NCI-H2171 (cell line): ENCODE data around the gene NCAM1.
A peak's percentile ranks its signal among the peaks of the same experiment; 100 is the strongest.
"Not testable (repeated sequence)": the region's sequence is repeated elsewhere in the genome, so short reads cannot be mapped to it uniquely, and the experiment has no call there.

Source experiments
- DNase-seq: peaks from one replicate; lab custom pipeline; 2025; lab: John Stamatoyannopoulos, UW

The NCAM1 gene

DNA sequence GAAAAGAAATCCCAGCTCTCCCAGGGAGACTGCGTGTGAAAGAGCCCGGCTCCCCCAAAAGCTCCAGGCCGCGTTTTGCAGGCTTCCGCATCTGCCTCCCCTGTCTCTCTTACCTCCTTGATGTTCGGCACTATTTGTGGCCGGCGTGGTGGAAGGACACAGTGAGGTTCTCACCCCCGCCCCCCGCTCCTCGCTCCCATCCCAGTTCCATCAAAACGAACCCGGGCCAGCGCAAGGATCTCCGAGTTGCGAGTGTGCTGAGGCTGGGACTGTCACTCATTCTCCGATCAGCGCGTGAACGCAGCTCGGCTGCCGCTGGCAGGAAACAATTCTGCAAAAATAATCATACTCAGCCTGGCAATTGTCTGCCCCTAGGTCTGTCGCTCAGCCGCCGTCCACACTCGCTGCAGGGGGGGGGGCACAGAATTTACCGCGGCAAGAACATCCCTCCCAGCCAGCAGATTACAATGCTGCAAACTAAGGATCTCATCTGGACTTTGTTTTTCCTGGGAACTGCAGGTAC, at the start of gene NCAM1:
Gene NCAM1, plus strand, starts transcription at position 275 of the 523 bp plus-strand sequence.
- DNase-seq, result peak; percentile 94

GRCh38 chr11:112922606-112923005, 38.6 kb upstream of the NCAM1 start:
- no peak for DNase-seq

DNA sequence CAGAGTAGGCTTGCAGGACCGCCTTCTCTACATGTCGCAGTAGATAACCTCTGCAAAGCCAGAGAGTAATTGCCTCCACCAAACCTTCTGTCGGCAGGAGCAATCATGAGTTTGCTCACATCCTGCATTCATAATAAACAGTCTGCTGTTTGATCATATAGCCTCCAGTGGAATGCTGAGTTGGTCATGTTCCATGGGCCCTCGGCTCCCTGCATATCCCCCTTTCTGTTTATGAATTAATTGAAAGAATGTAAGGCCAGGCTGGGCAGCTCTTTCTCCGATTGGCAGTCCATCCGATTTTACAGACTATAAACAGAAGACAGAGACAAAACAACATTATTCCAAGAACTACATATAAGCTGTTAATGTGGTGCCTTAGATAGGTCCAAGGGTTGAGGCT, 36.4 kb upstream of the NCAM1 start:
- DNase-seq, result not testable (repeated sequence)

GRCh38 chr11:112925516-112926310, 35.5 kb upstream of the NCAM1 start:
- DNase-seq, result no peak

- DNase-seq, result no peak
Observed at GRCh38 chr11:112928136-112928535, 33.1 kb upstream of the NCAM1 start.

GRCh38 chr11:112929432-112929831, 31.8 kb upstream of the NCAM1 start:
- no peak for DNase-seq

DNA sequence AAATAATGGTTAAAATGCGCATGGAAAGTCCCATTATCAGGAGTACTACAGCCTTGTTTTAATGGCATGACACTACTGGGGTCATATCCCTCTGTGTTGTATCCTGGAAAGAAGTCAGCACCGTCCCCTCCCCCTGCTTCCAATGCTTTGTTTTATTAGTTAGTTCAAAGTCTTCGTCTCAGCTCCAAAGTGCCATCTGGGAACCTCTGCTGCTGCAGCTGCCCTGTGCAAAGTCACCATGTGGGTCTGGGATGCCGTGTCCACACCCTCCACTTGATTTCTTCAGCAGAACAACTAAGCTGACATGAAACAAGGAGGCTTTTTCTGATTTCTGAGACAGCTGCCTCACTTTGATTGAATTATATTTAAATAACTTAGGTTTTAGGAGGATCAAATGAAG, 29.5 kb upstream of the NCAM1 start:
- DNase-seq, result no peak

DNA sequence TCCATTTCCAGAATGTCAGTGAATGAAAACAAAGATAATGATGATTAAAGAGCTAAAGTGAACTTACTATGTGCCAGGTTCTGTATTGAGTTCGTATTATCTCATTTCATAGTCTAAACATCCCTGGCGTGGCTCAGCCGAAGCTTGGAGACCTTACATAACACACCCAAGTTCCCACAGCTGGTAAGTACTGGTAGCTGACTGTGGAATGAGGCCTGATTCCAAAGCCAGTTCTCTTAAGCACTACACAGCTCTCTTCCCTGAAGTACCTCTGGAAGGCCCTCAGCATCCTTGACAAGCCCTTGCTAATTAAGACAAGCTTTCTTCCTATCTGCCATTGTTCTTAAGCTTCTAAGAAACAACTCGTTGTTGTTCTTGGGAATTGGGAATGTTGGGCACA, 28.6 kb upstream of the NCAM1 start:
- no peak for DNase-seq

GRCh38 chr11:112933970-112934369, 27.2 kb upstream of the NCAM1 start:
- DNase-seq, result no peak

DNA sequence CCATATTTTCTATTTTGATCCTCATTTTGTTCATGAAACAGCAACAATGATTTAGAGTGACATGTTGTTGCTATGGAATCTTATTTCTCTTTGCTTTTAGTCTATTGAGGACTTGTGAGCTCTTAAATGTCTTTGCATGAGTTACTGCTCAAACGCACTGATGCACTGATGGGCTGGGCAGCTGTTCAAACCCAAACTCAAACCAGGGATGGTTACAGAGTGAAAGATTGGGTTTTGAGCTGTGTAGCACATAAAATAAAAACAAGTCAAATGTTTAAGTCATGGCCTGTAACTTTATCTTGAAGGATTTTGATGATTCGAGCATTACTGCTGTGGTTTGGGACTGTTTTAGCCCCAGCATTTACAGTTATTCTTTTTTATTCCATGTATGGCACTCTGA, 20.1 kb upstream of the NCAM1 start:
- DNase-seq, result no peak

- DNase-seq, result no peak
Observed at GRCh38 chr11:112942966-112943643, 18.1 kb upstream of the NCAM1 start.

- no peak for DNase-seq
Observed at GRCh38 chr11:112946866-112947265, 14.4 kb upstream of the NCAM1 start.

GRCh38 chr11:112949781-112950575, 11.2 kb upstream of the NCAM1 start:
- no peak for DNase-seq

DNA sequence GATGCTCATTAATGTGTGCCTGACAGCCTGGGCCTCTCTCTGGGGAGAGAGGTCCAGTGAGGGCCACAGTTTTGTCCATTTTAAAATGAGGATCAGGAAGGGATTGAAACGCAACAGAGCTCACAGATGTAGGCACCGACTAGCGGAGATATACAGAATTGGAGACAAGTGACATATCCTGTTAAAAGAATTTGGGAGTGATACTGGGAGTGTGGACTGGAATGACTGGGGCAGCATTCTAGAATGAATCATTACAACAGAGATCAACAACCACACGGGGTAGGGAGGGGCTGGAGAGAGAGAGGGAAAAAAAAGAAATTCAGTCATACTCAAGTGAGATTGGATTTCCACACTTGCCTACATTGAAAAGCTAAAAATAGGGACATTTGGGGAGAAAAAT, 2.5 kb upstream of the NCAM1 start:
- no peak for DNase-seq

DNA sequence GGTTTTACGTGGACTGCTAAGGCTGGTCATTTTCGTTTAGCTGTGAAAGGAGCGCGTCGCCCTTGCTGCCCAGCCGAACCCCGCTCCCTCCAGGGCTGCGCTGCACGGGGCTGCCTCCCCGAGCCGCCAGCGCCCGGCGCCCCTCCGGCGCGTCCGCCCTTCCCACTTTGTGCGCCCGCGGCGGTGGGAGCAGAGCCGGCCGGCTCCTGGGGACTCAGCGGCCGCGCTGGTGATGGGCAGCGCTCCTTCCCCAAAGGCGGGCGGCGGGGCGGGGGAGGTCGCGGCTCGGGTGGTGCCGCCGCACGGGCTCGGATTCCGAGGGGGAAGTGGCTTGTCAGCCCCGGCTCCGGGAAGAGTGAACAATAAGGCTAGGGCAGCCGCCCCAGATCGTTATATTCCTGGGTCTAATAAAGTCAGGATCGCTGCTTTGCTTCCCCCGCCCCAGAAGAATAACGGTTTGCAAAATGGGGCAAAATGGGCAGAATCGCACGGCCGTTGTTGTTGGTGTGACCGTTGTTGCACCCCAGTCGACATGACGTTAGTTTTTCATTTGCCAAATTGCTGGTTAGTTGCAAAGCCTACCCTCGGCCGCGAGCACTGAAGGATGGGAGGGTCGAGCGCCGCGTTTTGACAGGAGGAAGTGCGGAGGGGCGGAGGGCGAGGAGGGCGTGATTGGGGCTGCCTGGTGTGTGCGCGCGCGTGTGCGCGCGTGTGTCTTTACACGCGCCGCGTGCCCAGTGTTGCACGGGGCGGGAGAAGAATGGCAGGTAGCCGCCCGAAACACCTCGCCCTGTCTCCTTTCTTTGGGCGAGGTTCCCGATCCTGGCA, 745 bp downstream of the NCAM1 start:
- peak; percentile 58 for DNase-seq

DNA sequence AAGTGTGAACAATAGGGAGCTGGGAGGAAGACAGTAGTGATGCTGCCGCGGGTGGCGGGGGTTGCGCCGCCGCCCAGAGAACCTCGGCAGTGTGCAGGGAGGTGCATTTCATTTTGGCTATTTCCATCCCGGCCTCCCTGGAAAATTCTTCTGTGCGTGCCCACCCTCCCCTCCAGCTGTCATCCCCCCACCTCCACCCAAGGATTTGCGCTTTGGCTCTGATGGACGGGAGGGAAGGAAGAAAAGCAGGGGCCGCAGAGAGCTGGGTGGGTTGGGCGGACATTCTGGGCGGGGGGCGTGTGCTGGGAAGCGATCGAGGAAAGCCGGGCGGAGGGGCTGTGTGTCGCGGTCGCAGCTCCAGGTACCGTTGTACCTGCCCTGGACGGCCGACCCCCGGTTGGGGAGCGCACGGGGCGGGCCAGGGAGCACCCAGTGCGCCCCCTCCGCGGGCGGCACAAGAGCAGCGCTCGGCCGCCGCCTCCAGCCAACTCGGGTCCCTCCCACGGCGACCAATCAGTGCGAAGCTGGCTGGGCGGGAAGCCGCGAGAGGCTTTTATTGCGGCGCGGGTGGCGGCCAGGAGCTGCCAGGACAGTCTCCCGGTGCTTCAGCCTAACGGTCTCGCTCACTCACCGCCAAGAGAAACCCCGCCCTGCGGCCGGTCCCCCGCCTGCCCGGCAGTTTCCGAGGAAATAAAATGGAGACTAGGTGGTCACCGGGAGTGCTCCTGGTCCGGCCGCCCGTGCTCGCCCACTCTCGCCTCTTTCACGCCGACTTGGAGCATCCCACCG, 1.6 kb downstream of the NCAM1 start:
- DNase-seq, result peak; percentile 55

DNA sequence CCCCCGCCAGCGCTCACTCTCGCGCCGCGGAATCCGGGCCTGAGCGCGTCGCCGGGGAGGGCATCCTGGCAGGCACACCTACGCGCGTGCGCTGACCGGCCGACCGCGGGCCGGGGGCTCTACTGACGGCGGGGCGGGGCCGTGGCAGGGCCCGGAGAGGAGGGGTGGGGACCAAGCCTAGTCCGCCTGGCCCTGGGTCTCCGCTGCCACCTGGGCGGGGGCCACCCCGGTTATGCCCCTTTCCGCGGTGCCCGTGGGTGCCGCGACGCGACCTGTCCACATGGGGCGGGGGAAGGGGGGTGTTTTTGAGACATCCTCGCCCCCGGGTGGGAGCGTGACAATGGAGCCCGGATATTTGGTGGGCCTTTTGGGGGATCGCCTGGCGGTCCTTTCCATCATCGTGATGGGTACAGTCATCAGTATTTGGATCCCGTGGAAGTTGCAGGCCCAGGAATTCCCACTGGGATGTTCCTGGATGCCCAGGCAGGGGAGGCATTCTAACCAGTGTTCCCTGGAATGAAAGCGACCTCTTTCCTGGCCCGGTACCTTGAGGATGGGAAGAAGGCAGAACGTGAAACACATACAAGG, 2.2 kb downstream of the NCAM1 start:
- DNase-seq, result no peak

- no peak for DNase-seq
Observed at GRCh38 chr11:112965656-112966055, 4.4 kb downstream of the NCAM1 start.

GRCh38 chr11:112966561-112966960, 5.3 kb downstream of the NCAM1 start:
- DNase-seq, result no peak

GRCh38 chr11:112967082-112967481, 5.9 kb downstream of the NCAM1 start:
- DNase-seq, result no peak
